CD4-positive, alpha-beta T cell treated with Interleukin-12 subunit alpha and Interleukin-12 subunit beta, for 1 hour (primary cell): ENCODE measurements around the gene MYLK3.
"Not testable (repeated sequence)": the region's sequence is repeated elsewhere in the genome, so short reads cannot be mapped to it uniquely, and the experiment has no call there.

Experiments
- DNase-seq: peaks from one replicate; pipeline ENCODE4 v3.0.0-alpha.2; 2020

The MYLK3 gene

DNA sequence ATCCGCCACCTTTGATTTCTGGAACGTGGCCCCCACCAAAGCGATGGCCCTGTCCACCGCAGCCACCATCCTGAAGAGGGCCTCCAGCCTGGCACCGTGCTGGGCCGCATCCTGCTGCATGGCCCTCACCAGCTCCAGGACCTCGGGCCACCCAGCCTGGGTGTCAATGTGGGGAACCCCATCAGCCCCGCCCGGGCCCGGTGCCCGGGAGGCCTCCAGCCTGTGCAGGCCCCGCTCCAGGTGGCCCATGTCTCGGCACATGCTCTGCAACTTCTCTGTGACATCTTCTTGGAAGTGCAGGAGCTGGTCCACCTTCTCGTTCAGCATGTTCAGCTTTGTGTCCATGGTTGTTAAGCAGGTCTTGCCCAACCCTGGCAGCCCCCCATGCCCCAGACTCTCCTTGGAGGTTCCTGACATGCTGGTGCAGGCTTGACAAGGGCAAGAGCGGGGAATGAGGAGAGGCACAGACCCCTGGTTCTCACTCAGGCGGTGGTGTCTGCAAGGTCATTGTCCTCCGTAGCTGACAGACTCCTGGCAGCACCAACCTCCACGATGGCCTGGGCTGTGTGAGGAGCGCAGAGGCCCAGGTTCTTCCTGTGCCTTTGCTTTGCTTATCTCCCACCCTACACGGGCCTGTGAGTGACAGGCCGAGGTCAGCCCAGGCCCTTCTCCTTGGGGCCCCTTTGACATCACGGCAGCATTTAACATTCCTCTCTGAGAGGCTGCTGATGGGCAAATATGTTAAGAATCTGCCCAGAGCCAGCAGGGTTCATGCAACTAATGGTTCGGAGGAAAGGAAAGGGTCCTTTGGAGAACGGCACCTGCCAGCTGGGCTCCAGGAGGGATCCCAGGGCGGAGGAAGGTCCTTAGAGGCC lies at the start of gene MYLK3:
Gene MYLK3, minus strand, starts transcription at position 568 of the 875 bp plus-strand sequence. Its CDS starts 151 bp downstream, at position 417.
- DNase-seq, result no peak

DNA sequence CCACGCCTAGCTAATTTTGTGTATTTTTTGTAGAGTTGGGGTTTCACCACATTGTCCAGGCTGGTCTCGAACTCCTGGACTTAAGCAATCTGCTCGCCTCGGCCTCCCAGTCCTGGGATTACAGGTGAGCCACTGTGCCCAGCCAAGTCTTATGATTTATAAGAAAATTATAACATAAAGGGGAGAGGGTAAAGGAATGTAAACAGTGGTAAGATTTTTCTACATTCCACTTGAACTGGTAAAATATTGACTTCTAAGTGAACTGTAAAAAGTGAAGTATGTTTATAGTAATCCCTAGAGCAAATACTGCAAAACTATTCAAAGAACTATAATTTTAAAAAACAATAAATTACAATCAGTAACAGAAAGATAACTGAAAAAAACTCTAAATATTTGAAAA lies 49.4 kb upstream of the MYLK3 start:
- DNase-seq, result no peak

DNA sequence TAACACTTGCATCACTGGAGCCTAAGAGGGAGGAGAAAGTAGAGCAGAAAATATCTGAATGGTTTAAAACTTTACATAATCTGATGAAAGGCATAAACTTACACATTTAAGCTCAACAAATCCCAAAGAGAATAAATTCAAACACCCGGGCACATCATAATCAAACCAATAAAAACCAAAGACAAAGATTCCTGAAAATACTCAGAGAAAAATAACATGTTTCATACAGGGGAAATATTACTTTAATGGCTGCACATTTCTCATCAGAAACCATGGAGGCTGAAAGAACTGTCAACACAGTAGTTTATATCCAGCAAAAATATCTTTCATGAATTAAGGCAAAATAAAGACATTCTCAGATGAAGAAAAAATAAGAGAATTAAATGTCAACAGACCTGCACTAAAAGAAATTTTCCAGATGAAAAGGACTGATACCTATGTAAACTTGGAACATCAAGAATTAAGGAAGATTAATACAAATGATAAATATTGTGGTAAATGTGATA lies 48.7 kb upstream of the MYLK3 start:
- DNase-seq, result no peak

DNA sequence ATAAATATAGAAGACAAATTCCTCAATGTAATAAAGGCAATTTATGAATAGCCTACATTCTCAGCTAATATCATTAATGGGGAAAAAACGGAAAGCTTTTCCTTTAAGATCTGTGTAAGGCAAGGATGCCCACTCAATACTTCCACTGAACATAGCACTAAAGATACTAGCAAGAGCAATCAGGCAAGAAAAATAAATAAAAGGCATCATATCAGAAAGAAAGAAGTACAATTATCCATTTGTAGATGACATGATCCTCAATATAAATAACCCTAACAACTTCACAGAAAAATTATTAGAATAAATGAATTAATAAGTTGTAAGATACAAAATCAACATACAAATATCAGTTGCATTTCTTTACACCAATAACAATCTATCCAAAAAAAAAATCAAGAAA lies 45.7 kb upstream of the MYLK3 start:
- DNase-seq, result no peak

DNA sequence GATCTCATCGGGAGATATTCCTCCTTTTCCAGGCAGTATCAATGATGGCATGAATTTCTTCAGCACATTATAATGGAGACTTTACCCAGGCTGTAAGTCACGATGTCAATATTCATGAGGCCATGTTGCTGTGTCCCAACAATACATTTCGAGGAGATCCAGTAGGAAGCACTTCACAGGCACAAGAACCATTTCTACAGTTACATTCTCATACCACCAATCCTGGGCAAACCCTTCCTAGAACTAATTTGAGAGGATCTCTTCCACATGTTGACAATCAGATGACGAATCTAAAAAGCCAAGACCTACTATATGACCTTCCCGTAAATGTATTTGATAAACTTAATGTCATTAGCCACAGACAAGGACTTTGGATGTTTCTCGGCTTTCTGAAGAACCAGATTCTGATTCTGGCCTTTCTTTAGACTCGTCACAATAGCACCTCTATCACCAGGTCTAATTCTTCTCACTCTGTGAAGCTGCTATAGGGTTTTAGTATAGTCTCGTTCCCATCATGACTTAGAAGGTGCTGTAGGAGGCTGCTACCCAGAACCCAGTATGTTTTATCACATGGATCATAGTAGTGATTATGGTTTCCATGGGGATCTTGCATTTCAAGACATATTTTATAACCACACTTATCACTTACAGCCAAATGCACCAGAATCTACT lies 42.6 kb upstream of the MYLK3 start:
- DNase-seq, result no peak

DNA sequence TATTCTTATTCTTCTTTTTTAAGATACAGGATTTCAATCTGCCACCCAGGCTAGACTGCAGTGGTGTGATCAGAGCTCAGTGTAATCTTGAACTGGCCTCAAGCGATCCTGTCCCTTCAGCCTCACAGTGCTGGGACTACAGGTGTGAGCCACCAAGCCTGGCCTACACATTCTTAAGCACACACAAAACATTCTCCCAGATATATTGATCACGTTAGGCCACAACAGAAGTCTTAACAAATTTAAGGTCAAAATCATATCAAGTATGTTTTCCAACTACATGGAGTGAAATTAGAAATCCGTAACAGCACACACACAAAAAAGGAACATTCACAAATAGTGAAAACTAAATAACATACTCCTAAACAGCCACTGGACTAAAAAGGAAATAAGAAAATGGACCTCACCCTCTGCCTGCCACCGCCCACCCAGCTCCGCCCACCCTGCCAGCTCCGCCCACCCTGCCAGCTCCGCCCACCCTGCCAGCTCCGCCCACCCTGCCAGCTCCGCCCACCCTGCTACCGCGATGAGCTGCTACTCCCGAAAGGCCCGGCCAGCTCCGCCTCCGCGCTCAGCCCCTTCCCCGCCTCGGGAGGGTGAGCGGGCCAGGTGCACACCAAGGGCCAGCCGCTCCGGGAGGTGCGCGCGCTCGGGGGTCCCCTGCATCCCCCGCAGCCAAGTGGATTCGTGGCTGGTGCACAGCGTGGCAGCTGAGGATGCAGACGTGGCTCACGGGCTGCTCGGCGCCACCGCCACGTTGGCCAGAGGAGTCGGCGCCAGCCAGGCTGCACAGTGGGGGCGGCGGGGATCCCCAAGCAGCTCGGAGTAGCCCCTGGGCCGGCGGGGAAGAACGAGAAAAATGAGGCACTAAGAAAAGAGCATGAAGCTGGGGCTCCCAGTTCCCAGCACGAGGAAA lies 41.6 kb upstream of the MYLK3 start:
- DNase-seq, result peak; percentile 88

DNA sequence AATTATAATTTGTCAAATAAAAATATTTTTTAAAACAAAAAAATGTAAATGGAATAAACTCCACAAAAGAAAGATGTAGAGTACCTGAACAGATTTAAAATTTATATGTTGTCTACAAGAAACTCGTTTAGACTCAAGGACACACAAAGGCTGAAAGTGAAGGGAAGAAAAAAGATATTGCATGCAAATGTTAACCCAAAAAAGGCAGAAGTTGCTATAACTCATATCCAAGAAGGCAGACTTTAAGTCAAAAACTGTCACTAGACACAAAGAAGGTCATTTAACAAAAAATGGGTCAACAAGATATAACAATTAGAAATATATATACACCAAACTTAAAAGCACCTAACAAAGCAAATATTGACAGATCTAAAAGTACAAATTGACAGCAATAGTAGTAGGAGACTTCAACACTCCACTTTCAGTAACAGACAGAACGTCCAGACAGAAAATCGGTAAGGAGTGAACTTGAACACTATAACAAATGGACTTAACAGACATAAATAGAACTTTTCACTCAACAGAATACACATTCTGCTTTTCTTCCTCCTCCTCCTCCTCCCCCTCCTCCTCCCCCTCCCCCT lies 40.8 kb upstream of the MYLK3 start:
- no peak for DNase-seq

DNA sequence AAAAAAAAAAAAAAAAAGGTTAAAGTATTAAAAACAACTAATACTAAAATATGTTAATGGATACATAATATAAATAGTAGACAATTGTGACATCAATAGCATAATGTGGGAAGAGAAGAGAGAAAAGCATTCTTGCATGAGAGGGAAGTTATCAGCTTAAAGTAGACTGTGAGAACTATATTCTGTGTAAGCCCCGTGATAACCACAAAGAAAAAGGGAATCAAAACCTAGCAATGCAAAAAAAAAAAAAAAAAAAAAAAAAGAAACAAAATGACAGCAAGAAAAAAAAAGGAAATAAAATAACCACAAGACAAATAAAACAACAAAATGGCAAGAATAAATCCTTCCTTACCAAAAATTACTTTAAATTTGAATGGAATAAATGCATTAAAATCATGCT lies 39.8 kb upstream of the MYLK3 start:
- DNase-seq, result no peak

DNA sequence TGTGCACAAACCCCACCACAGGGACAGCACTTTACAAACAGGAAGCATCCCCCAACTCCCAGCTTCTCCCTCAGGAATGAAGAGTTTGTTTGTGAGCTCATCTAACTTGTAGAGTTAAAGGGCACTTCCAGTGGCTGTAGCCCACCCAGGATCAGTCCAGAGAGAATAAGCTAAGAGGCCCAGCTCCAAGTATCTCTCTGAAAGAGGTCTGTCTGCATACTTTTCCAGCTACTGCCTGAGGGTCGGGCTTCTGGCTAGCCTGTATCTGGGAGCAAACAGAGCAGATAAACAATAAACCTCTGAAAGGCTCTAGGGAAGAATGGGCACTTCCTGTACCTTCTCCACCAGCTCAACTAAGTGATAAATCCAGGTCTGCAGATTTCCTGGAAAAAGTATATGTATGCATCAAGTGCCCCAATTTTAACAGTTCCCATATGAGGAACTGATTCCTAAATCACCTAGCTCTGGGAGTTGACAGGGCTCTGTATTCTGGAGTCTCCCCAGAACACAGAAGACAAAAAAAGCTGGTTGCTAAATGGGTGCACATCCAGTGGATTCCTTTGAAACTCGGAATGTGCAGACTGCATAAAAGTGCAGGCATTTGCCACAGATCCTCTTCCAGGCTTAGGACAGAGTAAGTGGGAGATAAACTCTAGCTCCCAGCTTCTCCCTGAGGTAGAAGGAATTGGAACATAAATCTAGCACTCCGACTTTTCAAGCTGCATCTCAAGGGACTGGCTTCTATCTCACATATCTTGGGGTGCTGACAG lies 37.1 kb upstream of the MYLK3 start:
- no peak for DNase-seq

DNA sequence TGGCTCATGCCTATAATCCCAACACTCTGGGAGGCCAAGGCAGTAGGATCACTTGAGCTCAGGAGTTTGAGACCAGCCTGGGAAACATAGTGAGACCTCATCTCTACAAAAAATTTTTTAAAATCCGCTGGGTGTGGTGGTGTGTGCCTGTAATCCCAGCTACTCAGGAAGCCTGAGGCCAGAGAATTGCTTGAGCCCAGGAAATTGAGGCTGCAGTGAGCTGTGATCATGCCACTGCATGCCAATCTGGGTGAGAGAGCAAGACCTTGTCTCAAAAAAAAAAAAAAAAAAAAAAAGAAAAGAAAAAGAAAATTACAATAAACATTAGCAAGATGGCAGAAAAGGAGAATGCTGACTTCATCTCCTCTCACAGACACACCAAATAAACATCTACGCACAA lies 36.4 kb upstream of the MYLK3 start:
- DNase-seq, result not testable (repeated sequence)

DNA sequence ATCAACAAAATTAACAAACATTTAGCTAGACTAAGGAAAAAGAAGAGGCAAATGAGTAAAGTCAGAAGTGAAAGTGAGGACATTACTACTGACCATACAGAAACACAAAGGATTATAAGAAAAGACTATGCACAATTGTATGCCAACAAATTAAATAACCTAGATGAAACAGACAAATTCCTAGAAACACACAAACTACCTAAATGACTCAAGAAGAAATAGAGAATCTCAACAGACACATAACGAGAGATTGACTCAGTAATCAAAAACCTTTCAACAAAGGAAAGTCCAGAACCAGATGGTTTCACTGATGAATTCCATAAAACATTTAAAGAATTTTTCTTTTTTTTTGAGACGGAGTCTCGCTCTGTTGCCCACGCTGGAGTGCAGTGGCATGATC lies 35.7 kb upstream of the MYLK3 start:
- no peak for DNase-seq

DNA sequence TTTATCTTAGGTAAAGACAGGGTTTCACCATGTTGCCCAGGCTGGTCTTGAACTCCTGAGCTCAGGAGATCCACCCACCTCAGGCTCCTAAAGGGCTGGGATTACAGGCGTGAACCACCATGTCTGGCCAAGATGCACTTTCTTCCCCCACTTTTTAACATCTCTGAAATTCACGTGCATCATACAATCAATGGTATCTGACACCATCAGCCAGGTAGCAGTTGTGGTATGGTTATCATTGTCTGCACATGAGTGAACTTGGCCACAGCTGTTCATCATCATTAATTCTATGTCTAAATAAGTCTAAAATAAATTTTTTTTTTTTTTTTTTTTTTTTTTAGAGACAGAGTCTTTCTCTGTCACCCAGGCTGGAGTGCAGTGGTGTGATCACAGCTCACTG lies 34.2 kb upstream of the MYLK3 start:
- no peak for DNase-seq

DNA sequence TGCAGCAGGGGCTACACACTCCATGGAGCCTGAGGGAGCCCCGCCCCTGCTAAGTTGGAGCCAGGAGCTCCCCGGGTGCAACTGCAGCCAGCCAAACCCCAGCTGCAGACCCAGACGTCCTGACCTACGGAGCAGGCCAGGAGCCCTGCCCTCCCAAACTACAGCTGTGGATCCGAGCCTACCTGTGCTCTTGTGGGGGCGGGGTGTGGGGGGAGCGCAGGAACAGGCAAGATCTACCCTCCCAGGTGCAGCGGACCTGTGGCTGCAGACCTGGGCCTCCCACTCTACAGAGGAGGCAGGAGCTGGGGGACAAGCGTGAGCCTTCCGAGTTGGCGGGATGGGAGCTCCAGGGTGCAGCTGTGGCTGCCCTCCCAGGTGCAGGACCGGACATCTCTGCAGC lies 29.7 kb upstream of the MYLK3 start:
- no peak for DNase-seq

DNA sequence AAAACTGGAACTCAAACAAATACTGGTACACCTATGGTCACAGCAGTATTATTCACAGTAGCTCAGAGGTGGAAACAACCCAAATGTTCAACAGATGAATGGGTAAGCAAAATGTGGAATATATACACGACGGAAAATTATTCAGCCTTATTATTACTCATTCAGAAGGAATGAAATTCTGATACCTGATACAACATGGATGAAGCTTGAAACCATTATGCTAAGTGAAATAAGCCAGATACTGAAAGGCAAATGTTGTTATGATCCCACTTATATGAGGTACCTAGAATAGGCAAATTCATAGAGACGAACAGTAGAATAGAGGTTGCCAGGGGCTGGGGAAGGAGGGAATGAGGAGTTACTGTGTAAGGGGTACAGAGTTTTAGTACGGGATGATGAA lies 27.1 kb upstream of the MYLK3 start:
- DNase-seq, result no peak

DNA sequence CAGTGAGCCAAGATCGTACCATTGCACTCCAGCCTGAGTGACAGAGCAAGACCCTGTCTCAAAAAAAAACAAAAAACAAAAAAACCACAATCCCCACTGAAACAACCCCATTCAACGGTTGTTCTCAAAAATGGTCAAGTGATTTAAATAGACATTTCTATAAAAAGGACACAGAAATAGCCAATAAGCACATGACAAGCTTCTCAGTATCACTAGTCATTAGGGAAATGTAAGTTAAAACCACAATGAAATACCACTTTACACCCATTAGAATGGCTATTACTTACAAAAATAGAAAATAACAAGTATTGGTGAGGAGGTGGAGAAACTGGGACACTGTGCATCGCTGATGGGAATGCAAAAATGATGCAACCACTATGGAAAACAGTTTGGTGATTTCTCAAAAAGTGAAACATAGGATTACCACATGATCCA lies 26.6 kb upstream of the MYLK3 start:
- no peak for DNase-seq

DNA sequence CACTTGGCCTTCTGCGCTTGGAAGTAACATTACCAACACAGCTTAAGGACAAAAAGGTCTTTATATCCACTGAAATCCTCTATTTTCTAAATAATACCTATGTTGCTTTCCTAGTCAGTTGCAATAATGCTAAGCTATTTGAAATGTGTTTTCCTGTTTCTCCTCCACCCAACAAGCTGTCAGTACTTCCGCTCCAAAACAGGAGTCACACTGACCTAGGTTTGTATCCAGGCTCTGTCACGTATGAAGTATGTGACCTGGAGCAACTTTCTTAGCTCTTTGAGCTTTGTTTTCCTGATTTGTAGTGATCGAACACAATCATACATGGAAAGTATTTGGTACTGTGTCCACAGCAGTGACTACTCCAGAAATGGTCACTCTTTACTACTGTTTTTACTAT lies 24.3 kb upstream of the MYLK3 start:
- DNase-seq, result no peak

DNA sequence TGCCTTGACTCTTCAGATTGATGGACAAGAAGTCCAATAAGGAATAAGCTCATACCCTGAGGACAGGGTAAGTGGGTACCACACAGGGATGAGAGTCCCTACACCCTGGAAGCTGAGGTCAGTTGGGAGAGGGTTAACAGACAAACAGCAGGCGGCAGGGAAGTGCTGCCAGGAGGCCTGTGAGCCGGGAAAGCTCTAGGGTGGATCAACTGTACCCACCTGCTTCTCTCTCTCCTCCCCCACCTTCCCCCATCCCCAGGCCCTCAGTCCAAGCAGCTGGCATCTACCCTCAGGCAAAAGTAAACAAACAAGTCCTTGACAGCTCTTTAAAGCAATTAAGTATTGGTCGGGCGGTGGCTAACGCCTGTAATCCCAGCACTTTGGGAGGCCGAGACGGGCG lies 20.7 kb upstream of the MYLK3 start:
- no peak for DNase-seq

DNA sequence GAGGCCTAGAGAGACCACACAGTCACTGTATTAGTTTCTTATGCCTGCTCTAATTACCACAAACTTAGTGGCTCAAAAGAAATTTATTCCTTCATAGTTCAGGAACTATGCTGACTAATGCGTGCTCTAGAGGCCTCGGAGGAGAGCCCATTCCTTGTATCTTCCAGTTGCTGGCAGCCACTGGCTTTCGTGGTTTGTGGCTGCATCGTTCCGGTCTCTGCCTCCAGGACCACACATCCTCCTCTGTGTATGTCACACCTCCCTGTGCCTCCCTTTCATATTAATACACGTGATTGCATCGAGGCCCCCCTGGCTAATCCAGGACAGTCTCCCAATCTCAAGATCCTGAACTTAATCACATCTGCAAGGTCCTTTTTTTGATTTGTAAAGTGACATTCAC lies 16.9 kb upstream of the MYLK3 start:
- DNase-seq, result no peak

DNA sequence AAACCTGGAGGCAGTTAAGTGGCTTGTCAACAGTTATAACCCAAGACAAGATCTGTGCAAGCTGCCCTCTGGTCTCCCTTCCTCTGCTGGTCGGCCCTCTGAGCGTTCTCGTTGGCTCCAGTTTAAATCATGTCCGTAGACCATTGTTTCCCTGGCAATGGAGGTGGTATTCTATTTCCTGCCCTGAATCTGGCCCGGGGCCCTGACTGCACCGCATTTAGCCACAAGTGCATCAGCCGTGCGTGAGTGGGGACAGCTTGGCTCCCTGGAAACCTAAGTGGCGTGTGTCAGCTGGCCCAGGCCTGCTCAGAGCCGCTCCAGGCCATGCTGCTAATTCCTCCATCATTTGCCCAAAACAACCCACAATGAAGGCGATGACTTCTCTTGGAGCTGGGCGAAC lies 15.0 kb upstream of the MYLK3 start:
- no peak for DNase-seq

DNA sequence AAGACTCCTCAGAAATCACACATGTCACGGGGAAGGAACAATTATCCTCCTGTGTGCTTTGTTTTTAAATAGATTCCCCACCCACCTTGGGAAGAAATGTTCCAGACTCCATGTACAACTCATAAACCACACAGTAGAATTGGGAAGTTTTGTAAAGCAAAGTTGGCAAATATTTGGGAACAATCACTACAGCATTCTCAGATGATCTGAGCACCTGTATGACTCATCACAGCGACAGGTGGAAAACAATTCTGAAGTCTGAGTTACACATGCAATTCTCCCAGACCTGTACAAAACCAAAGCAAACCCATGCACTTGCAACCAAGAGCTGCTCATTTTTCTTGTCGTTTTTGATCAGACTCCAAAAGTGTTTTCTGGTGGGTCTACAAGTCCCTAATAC lies 14.4 kb upstream of the MYLK3 start:
- DNase-seq, result no peak

DNA sequence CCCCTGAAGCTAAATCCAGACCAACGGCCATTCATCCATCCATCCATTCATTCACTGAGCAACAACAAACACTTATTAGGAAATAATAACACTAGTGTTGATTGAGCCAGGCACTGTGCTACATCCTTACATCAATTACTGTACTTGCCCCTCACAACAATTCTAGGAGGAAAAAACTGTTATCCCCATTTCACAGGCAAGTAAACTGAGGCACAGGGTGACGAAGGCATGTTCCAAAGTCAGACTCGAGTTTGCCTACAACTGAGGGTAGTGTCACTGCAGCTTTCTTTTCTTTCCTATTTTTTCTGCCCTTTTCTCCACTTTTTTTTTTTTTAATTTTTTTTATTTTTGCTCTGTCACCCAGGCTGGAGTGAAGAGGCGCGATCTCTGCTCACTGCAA lies 11.2 kb upstream of the MYLK3 start:
- DNase-seq, result no peak
